Endodermal cell (in vitro differentiated cells): ENCODE measurements around the gene NKAIN4. TPM values are rescaled to one million over a fixed set of nuclear protein-coding genes. Genes with fewer than 3 reads are reported as not detected.

ENCODE experiments used
- DNase-seq: peaks from one replicate; pipeline ENCODE4 v3.0.0-alpha.2; 2017
- H3K27ac ChIP-seq: 2 replicates; pipeline ENCODE4 v1.5.1; 2013; ENCODE audit warnings: mild to moderate bottlenecking, low read depth, low read length, moderate library complexity
- H3K27me3 ChIP-seq: 2 replicates; pipeline ENCODE4 v1.6.1; 2013; ENCODE audit warnings: mild to moderate bottlenecking, low read length, moderate library complexity; ENCODE audit not compliant: insufficient read depth, control insufficient read depth, poor library complexity, severe bottlenecking
- H3K36me3 ChIP-seq: 2 replicates; pipeline ENCODE4 v1.7.0; 2013; ENCODE audit warnings: mild to moderate bottlenecking, low read length, moderate library complexity; ENCODE audit not compliant: control insufficient read depth, insufficient read depth
- H3K4me1 ChIP-seq: one replicate; pipeline ENCODE4 v1.7.0; 2013; ENCODE audit warnings: low read length; ENCODE audit not compliant: control insufficient read depth, insufficient read depth
- H3K4me3 ChIP-seq: 2 replicates; pipeline ENCODE4 v1.5.1; 2013; ENCODE audit warnings: mild to moderate bottlenecking, low read length, moderate library complexity
- H3K9ac ChIP-seq: 2 replicates; pipeline ENCODE4 v1.6.1; 2013; ENCODE audit warnings: mild to moderate bottlenecking, low read length, moderate library complexity; ENCODE audit not compliant: poor library complexity, severe bottlenecking; ENCODE audit errors: extremely low read depth
- H3K9me3 ChIP-seq: 2 replicates; pipeline ENCODE4 v1.6.1; 2013; ENCODE audit warnings: mild to moderate bottlenecking, low read length, moderate library complexity; ENCODE audit not compliant: control insufficient read depth
- H3K27ac Mint-ChIP-seq: 2 replicates; pipeline ENCODE4 v1.8.0; 2020; ENCODE audit warnings: mixed read lengths
- H3K27me3 Mint-ChIP-seq: 2 replicates; pipeline ENCODE4 v1.8.0; 2021; ENCODE audit warnings: mild to moderate bottlenecking, mixed read lengths; ENCODE audit not compliant: insufficient read depth
- H3K36me3 Mint-ChIP-seq: 2 replicates; pipeline ENCODE4 v1.8.0; 2020; ENCODE audit warnings: low read depth, mixed read lengths
- H3K4me1 Mint-ChIP-seq: 2 replicates; pipeline ENCODE4 v1.8.0; 2020; ENCODE audit warnings: mixed read lengths
- H3K4me3 Mint-ChIP-seq: 2 replicates; pipeline ENCODE4 v1.8.0; 2020; ENCODE audit warnings: mild to moderate bottlenecking, moderate library complexity, mixed read lengths
- H3K9me3 Mint-ChIP-seq: 2 replicates; pipeline ENCODE4 v1.8.0; 2020; ENCODE audit warnings: mild to moderate bottlenecking, mixed read lengths
- CTCF ChIP-seq: fragments of 200-600 bp; sonication (generic); conservative IDR thresholded peaks from 2 replicates; pipeline ENCODE4 v1.5.0; 2021; ENCODE audit warnings: antibody characterized with exemption, mild to moderate bottlenecking
- WGBS, 2 experiments: methylation state at CpG; one replicate each; pipeline versions ENCODE4 v1.1.5 to v1.1.7; 2013; ENCODE audit warnings: missing lambda C conversion rate in 2 of 2, mixed read lengths in 1 of 2; ENCODE audit not compliant: insufficient coverage in 1 of 2, insufficient read length in 1 of 2; 5-methylcytosine and 5-hydroxymethylcytosine counted together
- total RNA-seq, 2 donors: library from RNA; stranded (reverse); fragmentation: NEBNext Ultra II Directional in 1 of 2; extraction: Animal tissue kit (Norgen Biotek cat#: 25700) in 1 of 2; gene quantifications; 2 replicates in 1 of 2; 3 replicates in 1 of 2; pipeline ENCODE4 v1.2.1, GENCODE V29; 2021

NKAIN4 gene
- total RNA-seq, 2 donors from 2014 or later: 0.24 to 1.7 TPM

- no peaks in the 10 kb centered on the region for H3K27me3 Mint-ChIP-seq
- 93 to 98% methylated on average over 12 to 23 of the region's 23 CpGs for WGBS, 2 experiments
- H3K4me3 Mint-ChIP-seq: no peak overlapping the region
- no peaks in the 10 kb centered on the region for H3K9me3 Mint-ChIP-seq
- no peak overlapping the region for H3K27ac Mint-ChIP-seq
- Histone ChIP-seq H3K36me3 (peaks cover 8% of the 10 kb centered on the region), H3K4me1 (no peaks in the 10 kb centered on the region), H3K27ac (no peak overlapping the region), H3K4me3 (no peak overlapping the region), H3K27me3 (no peaks in the 10 kb centered on the region), H3K9ac (no peak overlapping the region), H3K9me3 (no peaks in the 10 kb centered on the region)
- peaks cover 27% of the 10 kb centered on the region for H3K36me3 Mint-ChIP-seq
- no peaks in the 10 kb centered on the region for H3K4me1 Mint-ChIP-seq
- no peak for TF ChIP-seq CTCF
- DNase-seq: no peak
Observed at GRCh38 chr20:63286781-63287696, 32.8 kb upstream of the NKAIN4 start.

DNA sequence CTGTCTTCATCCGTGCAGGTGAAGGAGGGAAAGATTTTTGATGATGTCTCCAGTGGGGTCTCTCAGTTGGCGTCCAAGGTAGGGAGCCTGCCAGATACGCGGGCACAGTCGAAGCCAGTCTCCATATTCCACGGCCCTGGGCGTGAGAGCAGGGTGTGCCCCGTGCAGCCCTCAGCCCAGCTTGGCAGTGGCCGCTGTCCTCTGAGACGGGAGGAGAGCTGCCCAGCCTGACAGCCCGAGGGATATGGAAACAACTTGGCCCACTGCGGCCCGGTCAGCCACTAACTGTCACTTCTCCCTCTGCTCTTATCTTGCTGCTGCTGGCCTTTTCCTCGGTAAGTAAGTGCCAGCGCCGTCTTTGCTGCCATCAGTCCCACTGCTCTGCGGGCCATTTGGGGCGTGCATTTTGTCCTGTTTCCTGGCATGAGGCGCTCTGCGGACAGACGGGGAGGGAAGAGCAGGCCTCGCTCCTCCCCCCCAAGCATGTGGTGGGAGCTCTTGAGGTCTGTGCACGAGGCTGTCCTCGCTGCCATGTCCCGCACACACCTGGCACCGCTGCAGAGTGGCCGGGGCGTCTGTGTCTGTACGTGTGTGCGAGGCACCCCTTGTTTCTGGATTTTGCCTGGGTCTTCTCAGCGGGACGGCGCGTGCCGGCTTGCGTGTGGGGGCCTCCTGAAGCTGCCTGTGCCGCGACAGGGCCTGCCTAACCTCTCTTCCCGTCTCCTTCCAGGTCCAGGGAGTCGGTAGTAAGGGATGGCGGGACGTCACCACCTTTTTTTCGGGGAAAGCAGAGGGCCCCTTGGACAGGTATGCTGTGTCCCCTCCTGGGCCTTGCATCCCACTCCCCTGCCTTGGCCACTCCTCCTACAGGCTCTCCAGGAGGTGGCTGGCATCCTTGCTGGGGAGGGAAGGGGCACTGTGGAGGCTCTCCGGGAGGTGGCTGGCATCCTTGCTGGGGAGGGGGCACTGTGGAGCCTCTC is 31.7 kb upstream of the NKAIN4 start:
- no peak for DNase-seq
- Histone ChIP-seq H3K27ac (no peak overlapping the region), H3K9ac (no peak overlapping the region), H3K4me1 (no peaks in the 10 kb centered on the region), H3K27me3 (no peaks in the 10 kb centered on the region), H3K9me3 (no peaks in the 10 kb centered on the region), H3K4me3 (no peak overlapping the region), H3K36me3 (peaks cover 16% of the 10 kb centered on the region)
- Mint-ChIP-seq H3K9me3 (no peaks in the 10 kb centered on the region), H3K4me3 (no peak overlapping the region), H3K4me1 (no peaks in the 10 kb centered on the region), H3K27me3 (no peaks in the 10 kb centered on the region), H3K27ac (no peak overlapping the region), H3K36me3 (peaks cover 31% of the 10 kb centered on the region)
- no peak for TF ChIP-seq CTCF
- WGBS, 2 experiments: 93 to 97% methylated on average over 37 to 44 of the region's 44 CpGs

DNA sequence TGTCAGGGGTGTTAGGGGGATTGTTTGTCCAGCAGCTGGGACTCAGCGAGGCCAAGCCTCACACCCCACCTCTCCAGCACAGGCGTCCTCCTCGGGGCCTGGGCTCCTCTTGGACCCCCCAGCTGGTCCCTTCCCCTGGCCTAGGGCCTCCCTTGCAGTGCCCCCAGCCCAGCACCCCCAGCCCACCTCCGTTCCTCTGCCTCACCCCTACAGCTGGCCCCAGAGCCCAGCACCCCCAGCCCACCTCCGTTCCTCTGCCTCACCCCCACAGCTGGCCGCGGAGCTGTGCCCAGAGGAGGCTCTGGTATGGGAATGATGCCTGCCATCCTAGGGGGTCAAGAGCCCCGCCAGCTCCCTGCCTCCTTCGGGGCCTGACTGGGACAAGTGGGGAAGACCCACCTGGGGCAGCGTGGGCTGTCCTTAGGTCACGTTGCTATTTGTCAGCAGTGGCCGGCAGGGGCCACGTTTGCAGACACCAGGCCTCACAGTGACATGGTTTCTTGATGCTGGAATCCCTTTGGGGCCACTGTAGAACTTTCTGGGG is 30.8 kb upstream of the NKAIN4 start:
- no peaks in the 10 kb centered on the region for H3K9me3 ChIP-seq
- H3K27me3 Mint-ChIP-seq: no peaks in the 10 kb centered on the region
- H3K4me3 ChIP-seq: no peak overlapping the region
- peaks cover 24% of the 10 kb centered on the region for H3K36me3 ChIP-seq
- no peak overlapping the region for H3K27ac ChIP-seq
- DNase-seq: no peak
- no peak overlapping the region for H3K27ac Mint-ChIP-seq
- H3K36me3 Mint-ChIP-seq: peaks cover 38% of the 10 kb centered on the region
- H3K9me3 Mint-ChIP-seq: no peaks in the 10 kb centered on the region
- H3K4me3 Mint-ChIP-seq: no peak overlapping the region
- no peaks in the 10 kb centered on the region for H3K4me1 Mint-ChIP-seq
- no peaks in the 10 kb centered on the region for H3K27me3 ChIP-seq
- no peak overlapping the region for H3K9ac ChIP-seq
- no peak for TF ChIP-seq CTCF
- WGBS, 2 experiments: 90% methylated on average over 6 to 13 of the region's 13 CpGs
- H3K4me1 ChIP-seq: no peaks in the 10 kb centered on the region
